SK-MEL-5 (cell line): Measurements from ENCODE around the gene CCDC88C. TPM values are rescaled to one million over a fixed set of nuclear protein-coding genes. Genes with fewer than 3 reads are reported as not detected.

Experiments
- DNase-seq: peaks from one replicate; pipeline ENCODE4 v3.0.0-alpha.2; 2016; ENCODE audit warnings: low read depth, low spot score
- in situ Hi-C: cut with HindIII; loops from 2 replicates; pipeline ENCODE4 v1.10.0; 2016; ENCODE audit warnings: low sequenced_read_pairs, high pct_unique_total_duplicates, low pct_unique_long_range_greater_than_20kb
- total RNA-seq: library from RNA; depleted of rRNA; stranded (reverse); fragments of >200 nt; shearing (Covaris generic); gene quantifications from 2 replicates; pipeline ENCODE4 v1.2.3, GENCODE V29; 2014

CCDC88C gene
- total RNA-seq, 1 experiment from 2014 or later = 6.4 TPM

- in situ Hi-C loops = no loop called here
- DNase-seq = no peak
Observed at GRCh38 chr14:91374879-91375702, 42.5 kb downstream of the CCDC88C start.

GRCh38 chr14:91374287-91374878, 43.2 kb downstream of the CCDC88C start:
- in situ Hi-C loops = no loop called here
- DNase-seq = no peak

GRCh38 chr14:91373591-91374254, 43.9 kb downstream of the CCDC88C start:
- in situ Hi-C loops = no loop called here
- no peak for DNase-seq

- no peak for DNase-seq
- in situ Hi-C loops = no loop called here
Observed at GRCh38 chr14:91372671-91373495, 44.7 kb downstream of the CCDC88C start.

- in situ Hi-C loops = no loop called here
- no peak for DNase-seq
Observed at GRCh38 chr14:91371990-91372375, 45.6 kb downstream of the CCDC88C start.

- in situ Hi-C loops = no loop called here
- no peak for DNase-seq
Observed at GRCh38 chr14:91371011-91371989, 46.3 kb downstream of the CCDC88C start.

- DNase-seq = peak; percentile 57
- in situ Hi-C loops = no loop called here
Observed at GRCh38 chr14:91369628-91370445, 47.8 kb downstream of the CCDC88C start.

- no peak for DNase-seq
- in situ Hi-C loops = no loop called here
Observed at GRCh38 chr14:91368776-91369416, 48.7 kb downstream of the CCDC88C start.

- in situ Hi-C loops = no loop called here
- no peak for DNase-seq
Observed at GRCh38 chr14:91367173-91368171, 50.1 kb downstream of the CCDC88C start.

- DNase-seq = no peak
- in situ Hi-C loops = no loop called here
Observed at GRCh38 chr14:91366749-91367148, 50.9 kb downstream of the CCDC88C start.

- in situ Hi-C loops = no loop called here
- DNase-seq = no peak
Observed at GRCh38 chr14:91365552-91365951, 52.1 kb downstream of the CCDC88C start.

GRCh38 chr14:91364524-91365270, 52.9 kb downstream of the CCDC88C start:
- DNase-seq = no peak
- in situ Hi-C loops = no loop called here

GRCh38 chr14:91363776-91364523, 53.7 kb downstream of the CCDC88C start:
- DNase-seq = no peak
- in situ Hi-C loops = no loop called here
